Activated CD4-positive, alpha-beta T cell treated with anti-CD3 and anti-CD28 coated beads for 24 hours (primary cell): Measurements from ENCODE around the gene EFNA2.

ENCODE experiments used
- DNase-seq, 2 donors: peaks; one replicate each; pipeline ENCODE4 v3.0.0-alpha.2; 2020; ENCODE audit warnings: low read depth in 2 of 2

The EFNA2 gene

GRCh38 chr19:1249298-1249989 is 36.2 kb upstream of the EFNA2 start:
- DNase-seq, result peak; percentile 90 to 91

GRCh38 chr19:1249990-1250436 is 35.7 kb upstream of the EFNA2 start:
- DNase-seq, result no peak

GRCh38 chr19:1250437-1251260 is 35.0 kb upstream of the EFNA2 start:
- no peak for DNase-seq

GRCh38 chr19:1251330-1252220 is 34.1 kb upstream of the EFNA2 start:
- DNase-seq, result peak in 1 of 2 donors; percentile 48

- peak in 1 of 2 donors; percentile 49 for DNase-seq
Measured at GRCh38 chr19:1252221-1252820, 33.4 kb upstream of the EFNA2 start.

- DNase-seq, result peak in 1 of 2 donors; percentile 69
Measured at GRCh38 chr19:1252821-1253513, 32.7 kb upstream of the EFNA2 start.

- DNase-seq, result no peak
Measured at GRCh38 chr19:1253514-1254080, 32.1 kb upstream of the EFNA2 start.

GRCh38 chr19:1254081-1254527 is 31.6 kb upstream of the EFNA2 start:
- no peak for DNase-seq

- no peak for DNase-seq
Measured at GRCh38 chr19:1254530-1255185, 31.0 kb upstream of the EFNA2 start.

- no peak for DNase-seq
Measured at GRCh38 chr19:1255186-1256161, 30.2 kb upstream of the EFNA2 start.

- DNase-seq, result no peak
Measured at GRCh38 chr19:1256646-1257474, 28.8 kb upstream of the EFNA2 start.

GRCh38 chr19:1257475-1258162 is 28.1 kb upstream of the EFNA2 start:
- no peak for DNase-seq

GRCh38 chr19:1258163-1258492 is 27.5 kb upstream of the EFNA2 start:
- DNase-seq, result no peak

- DNase-seq, result no peak
Measured at GRCh38 chr19:1258707-1259205, 26.9 kb upstream of the EFNA2 start.

GRCh38 chr19:1259206-1259875 is 26.3 kb upstream of the EFNA2 start:
- peak in 1 of 2 donors; percentile 63 for DNase-seq

- DNase-seq, result no peak
Measured at GRCh38 chr19:1259876-1260748, 25.6 kb upstream of the EFNA2 start.
